Spleen (tissue), 7 donors: Measurements from ENCODE around the gene AP4B1.

Experiments
- POLR2A ChIP-seq, 3 donors: fragments of 450-650 bp; IDR thresholded peaks; one replicate each; pipeline ENCODE4 v1.5.1; 2017; ENCODE audit warnings: antibody characterized with exemption in 3 of 3, mild to moderate bottlenecking in 1 of 3
- POLR2AphosphoS5 ChIP-seq, 3 donors: sonication (generic); formaldehyde crosslinking; IDR thresholded peaks; one replicate each; pipeline ENCODE4 v1.5.1; 2017; ENCODE audit warnings: antibody characterized with exemption in 3 of 3
- TF ChIP-seq, protein P1 (sequence below), 11 experiments: fragments of 200-600 bp in 7 of 11; fragments of 450-650 bp in 4 of 11; sonication (generic) in 4 of 11; IDR thresholded peaks in 8 of 11; conservative IDR thresholded peaks in 3 of 11; 1 replicate in 7 of 11; 2 replicates in 4 of 11; pipeline versions ENCODE4 v1.4.0 to v1.8.0; 2016 to 2021; ENCODE audit warnings: antibody characterized with exemption in 11 of 11, inconsistent platforms in 4 of 11, mild to moderate bottlenecking in 1 of 11
- donor health status: DM: no; HTN: no; CAD: no; lungs with moderate emphysema.
- donor health status: DM: no; HTN: no; CAD: no.
- donor health status: DM: no; HTN: no; CAD: no.

DNA sequence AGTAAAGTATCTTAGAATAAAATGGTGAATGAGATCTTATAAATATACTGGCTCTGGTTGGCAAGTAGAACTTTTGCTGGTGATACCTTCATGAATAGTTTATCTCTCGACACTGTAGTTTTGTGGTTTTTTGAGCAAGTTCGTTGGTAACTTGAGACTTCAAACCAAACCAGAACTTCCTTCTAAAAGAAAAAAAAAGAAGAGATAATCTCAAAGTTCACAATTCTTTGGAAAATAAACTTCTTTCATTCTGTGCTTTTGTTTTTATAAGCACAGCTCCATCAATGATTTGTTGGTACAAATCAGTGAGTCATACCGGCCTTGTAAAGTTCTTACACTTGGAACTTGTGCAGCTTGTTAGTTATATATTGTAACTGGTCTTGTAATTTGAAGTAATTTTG lies 26.9 kb upstream of the AP4B1 start:
- TF ChIP-seq, protein P1, sequence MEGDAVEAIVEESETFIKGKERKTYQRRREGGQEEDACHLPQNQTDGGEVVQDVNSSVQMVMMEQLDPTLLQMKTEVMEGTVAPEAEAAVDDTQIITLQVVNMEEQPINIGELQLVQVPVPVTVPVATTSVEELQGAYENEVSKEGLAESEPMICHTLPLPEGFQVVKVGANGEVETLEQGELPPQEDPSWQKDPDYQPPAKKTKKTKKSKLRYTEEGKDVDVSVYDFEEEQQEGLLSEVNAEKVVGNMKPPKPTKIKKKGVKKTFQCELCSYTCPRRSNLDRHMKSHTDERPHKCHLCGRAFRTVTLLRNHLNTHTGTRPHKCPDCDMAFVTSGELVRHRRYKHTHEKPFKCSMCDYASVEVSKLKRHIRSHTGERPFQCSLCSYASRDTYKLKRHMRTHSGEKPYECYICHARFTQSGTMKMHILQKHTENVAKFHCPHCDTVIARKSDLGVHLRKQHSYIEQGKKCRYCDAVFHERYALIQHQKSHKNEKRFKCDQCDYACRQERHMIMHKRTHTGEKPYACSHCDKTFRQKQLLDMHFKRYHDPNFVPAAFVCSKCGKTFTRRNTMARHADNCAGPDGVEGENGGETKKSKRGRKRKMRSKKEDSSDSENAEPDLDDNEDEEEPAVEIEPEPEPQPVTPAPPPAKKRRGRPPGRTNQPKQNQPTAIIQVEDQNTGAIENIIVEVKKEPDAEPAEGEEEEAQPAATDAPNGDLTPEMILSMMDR (IDR thresholded peaks at IDR 0.05 in 8 of 11, conservative IDR thresholded peaks at IDR 0.05 in 3 of 11) = no peak
- no peak for TF ChIP-seq POLR2A (IDR thresholded peaks at IDR 0.05)
- no peak for TF ChIP-seq POLR2AphosphoS5 (IDR thresholded peaks at IDR 0.05)
